Measurements from ENCODE around the gene HDAC4.

DNA sequence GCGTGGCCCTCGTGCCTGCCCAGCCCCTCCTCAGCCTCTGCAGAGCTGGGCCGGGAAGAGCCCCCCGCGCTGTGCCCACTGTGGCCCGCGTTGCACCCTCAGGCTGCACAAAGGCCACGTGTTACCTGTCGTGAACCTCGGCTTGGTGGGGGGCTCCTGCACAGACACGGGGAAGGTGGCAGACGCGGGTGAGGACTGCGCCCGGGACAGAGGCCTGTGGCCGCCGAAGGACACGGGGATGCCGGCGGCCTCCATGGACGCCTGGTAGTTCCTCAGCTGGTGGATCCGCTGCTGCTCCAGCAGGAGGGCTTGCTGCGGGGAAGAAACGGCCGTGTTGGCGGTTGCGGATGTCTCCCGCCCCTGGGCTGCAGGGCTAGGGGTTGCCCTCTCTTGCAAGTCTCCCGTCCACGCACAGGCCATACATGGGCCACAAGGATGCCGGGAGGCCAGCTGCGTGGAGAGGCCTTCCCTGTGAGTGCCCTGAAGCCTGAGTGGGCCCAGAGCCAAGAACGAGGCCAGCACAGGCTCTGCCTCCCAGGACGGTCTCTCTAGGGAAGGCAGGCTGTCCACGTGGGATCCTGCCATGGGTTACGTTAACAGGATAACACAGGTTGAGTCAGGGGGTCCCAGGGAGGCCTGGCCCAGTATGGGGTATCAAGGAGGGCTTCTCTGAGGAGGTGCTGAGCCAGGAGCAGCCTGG, 289.3 kb downstream of the HDAC4 start:
- TF ChIP-seq, protein P1, sequence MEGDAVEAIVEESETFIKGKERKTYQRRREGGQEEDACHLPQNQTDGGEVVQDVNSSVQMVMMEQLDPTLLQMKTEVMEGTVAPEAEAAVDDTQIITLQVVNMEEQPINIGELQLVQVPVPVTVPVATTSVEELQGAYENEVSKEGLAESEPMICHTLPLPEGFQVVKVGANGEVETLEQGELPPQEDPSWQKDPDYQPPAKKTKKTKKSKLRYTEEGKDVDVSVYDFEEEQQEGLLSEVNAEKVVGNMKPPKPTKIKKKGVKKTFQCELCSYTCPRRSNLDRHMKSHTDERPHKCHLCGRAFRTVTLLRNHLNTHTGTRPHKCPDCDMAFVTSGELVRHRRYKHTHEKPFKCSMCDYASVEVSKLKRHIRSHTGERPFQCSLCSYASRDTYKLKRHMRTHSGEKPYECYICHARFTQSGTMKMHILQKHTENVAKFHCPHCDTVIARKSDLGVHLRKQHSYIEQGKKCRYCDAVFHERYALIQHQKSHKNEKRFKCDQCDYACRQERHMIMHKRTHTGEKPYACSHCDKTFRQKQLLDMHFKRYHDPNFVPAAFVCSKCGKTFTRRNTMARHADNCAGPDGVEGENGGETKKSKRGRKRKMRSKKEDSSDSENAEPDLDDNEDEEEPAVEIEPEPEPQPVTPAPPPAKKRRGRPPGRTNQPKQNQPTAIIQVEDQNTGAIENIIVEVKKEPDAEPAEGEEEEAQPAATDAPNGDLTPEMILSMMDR (IDR thresholded peaks at IDR 0.05), result no peak
- TF ChIP-seq POLR2A (IDR thresholded peaks at IDR 0.05), result no peak
